HG02852 (cell line): ENCODE results near the gene FLNB.

Source experiments
- ATAC-seq: cut with Tn5 transposase; IDR thresholded peaks from one replicate; pipeline ENCODE4 v1.9.1; 2021; ENCODE audit warnings: mild to moderate bottlenecking, moderate library complexity; ENCODE audit not compliant: unreplicated experiment

FLNB gene

GRCh38 chr3:58072763-58073130 is 64.5 kb downstream of the FLNB start:
- no peak for ATAC-seq

DNA sequence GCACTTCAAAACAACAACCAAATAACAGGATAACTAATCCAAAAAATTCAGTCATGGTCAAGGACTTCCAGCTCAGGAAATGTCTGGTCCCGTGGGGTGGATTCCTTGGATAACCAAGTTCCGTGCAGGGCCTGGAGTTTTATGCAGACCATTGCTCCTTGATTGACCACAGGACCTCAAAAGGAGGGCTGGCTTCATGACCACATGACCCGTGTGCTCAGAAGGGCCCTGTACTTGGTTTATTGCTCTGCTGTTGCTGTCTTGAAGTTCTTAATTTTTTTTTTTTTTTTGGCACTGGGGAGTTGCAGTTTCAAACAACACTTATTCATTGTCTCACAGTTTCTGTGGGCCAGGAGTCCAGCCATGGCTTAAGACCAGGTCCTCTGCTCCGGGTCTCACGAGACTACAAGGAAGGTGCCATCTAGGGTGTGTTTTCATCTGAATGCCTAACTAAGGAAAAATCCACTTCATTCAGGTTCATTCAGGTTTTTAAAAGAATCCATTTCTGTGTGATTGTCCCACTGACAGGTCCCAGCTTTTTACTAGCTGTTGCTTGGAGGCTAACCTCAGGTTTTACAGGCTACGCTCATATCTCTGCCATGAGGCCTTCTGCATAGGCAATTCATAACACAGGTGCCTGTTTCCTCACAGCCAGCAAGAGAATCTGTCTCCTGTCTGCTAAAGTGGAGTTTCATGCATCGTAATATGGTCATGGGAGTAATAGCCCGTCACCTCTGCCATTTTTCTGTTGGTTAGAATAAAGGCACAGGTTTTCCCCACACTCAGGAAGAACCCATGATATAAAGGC is 65.3 kb downstream of the FLNB start:
- ATAC-seq, result peak; percentile 53

GRCh38 chr3:58074116-58074715 is 66.0 kb downstream of the FLNB start:
- ATAC-seq, result peak; percentile 51

- ATAC-seq, result no peak
Measured at GRCh38 chr3:58074997-58075396, 66.8 kb downstream of the FLNB start.

DNA sequence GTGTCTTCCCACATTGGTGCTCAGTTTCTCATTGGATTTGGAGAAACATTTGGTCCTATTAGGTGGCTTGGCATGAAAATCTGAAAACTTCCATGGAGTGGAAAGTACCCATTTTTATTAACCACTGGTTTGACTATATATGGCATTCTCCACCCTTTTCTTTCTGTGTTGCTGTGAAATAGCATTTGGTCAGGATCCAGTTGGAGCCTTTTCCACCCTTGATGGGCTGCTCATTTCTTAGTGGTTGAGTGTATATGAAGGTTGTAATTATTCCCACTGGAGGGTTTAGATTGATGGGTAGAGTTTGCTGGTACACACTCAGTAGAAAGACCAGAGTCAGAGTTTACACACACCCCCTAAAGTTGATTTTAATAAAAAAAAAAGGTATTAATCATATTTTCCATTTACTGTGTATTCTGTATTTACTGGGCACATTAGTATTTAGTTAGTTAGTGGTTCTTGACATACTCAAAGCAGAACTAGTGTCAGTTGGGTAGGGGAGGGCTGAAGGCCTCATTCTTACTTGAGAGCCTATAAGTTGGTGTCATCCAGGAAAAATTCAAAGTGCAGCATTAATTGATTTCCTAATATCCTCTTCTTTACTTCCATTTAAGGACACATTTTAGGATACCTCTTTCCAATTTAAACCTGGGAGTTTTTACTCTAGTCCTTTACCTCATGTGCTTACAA is 69.5 kb downstream of the FLNB start:
- no peak for ATAC-seq

DNA sequence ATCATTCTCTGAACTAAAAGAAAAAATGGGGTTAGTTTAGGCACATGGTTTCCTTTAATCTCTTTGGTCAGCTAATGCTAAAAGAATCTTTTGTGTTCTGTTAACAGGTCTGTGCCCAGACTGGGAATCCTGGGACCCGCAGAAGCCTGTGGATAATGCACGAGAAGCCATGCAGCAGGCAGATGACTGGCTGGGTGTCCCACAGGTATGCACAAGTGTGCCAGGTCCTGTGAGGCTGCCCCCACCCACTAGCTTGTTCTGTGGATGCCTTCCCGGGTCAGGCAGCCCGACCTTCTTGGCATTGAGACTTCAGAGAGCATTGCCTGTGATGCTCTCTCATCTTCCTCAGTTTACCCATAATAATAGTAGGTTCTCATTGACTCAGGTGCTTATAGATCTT is 70.4 kb downstream of the FLNB start:
- no peak for ATAC-seq

GRCh38 chr3:58079773-58080172 is 71.6 kb downstream of the FLNB start:
- no peak for ATAC-seq

DNA sequence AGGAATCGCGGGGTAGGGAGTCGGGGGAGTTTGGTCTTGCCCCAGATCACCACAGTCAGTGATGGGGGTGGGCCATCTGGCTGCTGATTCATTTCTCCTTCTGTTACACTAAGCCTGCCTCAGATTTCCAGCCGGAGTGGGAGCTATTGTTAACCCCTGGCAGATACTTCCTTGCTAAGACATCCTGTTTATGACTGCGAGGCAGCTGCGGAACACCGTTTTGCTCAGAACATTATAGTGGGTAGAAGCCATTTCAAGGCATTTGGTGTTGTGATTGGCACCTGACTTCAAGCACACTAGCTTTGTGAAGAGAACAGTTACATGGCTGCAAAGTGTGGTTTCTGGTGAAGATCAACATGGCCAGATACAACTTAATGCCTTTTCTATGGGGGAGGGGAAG is 73.8 kb downstream of the FLNB start:
- no peak for ATAC-seq

DNA sequence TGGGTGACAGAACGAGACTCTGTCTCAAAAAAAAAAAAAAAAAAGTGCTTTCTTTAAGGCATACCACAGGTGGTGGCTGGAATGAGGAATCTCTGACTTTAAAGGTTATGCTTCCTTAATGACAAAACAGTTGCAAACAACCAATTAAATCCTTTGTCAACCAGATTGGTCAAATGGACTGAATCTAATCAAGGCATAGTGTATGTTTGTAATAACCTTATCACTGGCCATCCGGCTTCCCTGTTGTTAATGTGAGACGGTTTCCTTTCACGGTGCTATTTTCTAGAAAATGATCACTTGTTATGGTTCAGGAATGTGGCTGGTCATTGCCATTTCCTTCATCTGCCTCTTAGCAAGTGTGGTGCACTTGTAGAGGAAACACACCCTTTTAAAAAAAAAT is 75.9 kb downstream of the FLNB start:
- no peak for ATAC-seq

DNA sequence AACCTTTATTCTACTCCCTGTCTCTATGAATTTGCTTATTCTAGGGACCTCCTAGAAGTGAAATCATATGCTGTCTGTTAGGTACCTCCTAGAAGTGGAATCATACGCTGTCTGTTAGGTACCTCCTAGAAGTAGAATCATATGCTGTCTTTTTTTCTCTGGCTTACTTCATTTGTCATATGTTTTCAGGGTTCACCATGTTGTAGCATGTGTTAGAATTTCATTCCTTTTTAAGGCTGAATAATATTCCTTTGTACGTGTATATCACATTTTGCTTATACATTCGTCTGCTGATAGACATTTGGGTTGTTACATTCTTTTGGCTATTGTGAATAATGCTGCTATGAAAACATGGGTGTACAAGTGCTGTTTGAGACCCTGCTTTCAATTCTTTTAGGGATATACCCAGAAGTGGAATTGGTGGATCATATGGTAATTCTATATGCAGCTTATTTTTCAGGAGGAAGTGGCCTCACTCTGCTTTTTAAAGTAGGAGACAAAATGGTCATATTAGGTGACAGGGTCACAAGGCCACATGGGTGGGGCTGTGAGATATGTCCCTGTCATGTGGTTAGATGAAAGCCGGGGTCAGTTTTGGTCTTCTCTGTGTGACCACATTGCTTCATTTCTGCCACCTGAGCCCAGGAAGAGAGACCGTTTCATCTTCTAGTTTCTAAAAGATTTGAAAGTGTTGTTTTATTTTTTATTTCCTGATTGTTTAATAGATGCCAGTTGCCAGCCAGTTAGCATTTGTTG is 76.7 kb downstream of the FLNB start:
- ATAC-seq, result peak; percentile 73

GRCh38 chr3:58085616-58086015 is 77.4 kb downstream of the FLNB start:
- peak; percentile 29 for ATAC-seq

GRCh38 chr3:58088501-58088900 is 80.3 kb downstream of the FLNB start:
- ATAC-seq, result no peak

DNA sequence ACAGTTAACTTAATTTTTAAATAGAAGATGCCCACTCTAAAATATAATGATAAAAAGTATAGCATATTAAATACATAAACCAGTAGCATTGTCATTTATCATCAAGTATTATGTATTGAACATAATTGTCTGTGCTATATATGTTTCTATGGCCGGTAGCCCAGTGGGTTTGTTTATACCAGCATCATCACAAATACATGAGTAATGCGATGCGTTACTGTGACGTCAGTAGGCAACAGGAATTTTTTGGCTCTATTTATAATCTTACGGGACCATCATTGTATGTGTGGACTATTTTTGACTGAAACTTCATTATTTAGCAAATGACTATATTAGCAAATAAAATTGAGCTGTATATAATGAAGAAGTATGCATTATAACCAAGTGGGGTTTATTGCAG is 82.1 kb downstream of the FLNB start:
- no peak for ATAC-seq

DNA sequence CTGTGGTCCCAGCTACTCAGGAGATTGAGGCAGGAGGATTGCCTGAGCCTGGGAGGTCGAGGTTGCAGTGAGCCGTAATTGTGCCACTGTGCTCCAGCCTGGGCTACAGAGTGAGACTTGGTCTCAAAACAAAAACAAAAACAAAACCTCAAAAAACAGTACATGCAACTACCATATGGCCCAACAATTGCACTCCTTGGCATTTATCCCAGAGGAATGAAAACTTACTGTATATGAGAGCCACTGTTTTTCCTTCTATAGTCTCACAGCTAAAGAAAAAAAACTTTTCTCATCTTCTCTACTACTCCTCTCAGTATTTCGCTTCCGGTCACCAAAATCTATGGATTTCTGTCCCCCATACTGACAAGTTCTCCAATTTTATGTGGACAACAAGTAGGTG is 84.3 kb downstream of the FLNB start:
- ATAC-seq, result no peak

DNA sequence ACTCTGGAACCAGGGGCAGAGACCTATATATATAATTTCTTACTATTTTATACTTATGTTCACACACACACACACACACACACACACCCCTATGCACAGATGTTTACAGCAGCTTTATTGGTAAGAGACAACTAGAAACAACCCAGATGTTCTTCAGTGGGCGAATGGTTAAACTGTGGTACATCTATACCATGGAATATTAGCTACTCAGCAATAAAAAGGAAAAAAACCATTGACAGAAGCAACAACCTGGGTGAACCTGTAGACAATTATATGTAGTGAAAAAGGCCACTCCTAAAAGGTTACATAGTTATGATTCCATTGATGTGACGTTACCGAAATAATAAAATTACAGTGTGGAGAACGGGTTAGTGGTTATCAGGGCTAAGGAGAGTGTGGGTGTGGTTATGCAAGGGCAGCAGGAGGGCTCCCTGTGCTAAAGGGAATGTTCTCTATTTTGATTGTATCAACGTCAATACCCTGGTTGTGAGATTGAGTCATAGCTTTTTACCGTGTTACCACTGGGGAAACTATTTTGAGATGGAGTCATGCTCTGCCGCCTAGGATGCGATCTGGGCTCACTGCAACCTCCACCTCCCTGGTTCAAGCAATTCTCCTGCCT is 85.5 kb downstream of the FLNB start:
- ATAC-seq, result no peak

DNA sequence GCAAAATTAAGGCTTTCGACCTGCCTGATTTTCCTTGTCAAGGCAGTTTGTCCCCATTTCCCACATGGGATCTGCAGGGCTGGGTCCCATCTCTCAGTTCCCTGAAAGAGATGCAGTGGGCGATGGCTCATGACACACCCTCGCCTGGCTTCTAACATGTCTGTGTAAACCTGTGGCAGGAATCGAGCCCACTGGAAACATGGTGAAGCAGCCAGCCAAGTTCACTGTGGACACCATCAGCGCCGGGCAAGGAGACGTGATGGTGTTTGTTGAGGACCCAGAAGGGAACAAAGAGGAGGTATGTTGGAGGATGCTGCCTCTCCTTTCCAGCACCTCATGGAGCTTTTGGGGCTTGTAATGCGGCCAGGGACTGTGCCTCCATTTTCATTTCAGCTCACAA is 86.4 kb downstream of the FLNB start:
- no peak for ATAC-seq

DNA sequence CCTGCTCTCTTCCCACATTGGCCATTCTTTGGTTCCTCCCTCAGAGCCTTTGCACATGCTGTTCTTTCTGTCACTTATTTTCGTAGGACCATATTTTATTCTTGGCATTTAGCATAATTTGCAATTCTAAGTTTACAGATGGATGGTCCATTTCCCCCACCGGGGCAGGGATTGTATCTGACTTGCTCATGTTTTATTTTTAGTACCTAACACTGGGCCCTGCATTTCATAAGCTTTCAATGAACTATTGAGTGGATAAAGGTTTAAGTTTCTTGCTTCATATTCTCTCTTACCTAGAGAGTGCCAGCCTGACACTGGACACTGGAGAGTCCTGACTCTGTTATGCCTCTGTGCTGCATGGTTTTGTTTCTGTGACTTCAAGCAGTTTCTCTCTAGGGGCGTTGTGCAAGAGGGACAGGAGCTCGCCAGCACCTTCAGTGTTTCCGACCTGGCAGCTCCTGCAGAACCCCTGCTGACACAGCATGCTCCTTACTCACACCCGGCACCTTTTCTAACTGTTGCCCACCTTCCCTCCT is 87.4 kb downstream of the FLNB start:
- no peak for ATAC-seq

- ATAC-seq, result no peak
Measured at GRCh38 chr3:58098531-58098930, 90.3 kb downstream of the FLNB start.

DNA sequence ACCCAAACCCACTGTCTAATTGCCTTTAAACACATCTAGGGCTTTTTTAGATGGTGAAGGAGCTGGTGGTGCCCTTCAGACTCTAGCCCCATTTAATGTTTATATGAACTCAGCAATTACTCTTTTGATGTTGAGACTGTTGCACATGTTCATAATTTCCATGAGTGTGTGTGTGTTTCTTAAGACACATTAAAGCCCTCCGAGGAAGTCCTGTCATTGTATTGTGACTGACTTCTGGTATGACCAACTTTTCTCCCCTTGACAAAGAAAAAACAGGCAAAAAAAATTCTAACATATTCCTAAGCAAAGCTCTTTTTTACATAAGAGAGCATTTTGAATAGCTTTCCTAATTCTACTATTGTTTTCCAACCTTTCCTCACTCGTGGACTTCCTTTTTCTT is 91.6 kb downstream of the FLNB start:
- ATAC-seq, result no peak

- no peak for ATAC-seq
Measured at GRCh38 chr3:58101499-58102389, 93.5 kb downstream of the FLNB start.
